NCI-H774 (cell line): ENCODE results near the gene FAHD2B.
"Not testable (repeated sequence)": the region's sequence is repeated elsewhere in the genome, so short reads cannot be mapped to it uniquely, and the experiment has no call there.

Experiments used
- DNase-seq: peaks from one replicate; lab custom pipeline; 2025; lab: John Stamatoyannopoulos, UW

FAHD2B gene

DNA sequence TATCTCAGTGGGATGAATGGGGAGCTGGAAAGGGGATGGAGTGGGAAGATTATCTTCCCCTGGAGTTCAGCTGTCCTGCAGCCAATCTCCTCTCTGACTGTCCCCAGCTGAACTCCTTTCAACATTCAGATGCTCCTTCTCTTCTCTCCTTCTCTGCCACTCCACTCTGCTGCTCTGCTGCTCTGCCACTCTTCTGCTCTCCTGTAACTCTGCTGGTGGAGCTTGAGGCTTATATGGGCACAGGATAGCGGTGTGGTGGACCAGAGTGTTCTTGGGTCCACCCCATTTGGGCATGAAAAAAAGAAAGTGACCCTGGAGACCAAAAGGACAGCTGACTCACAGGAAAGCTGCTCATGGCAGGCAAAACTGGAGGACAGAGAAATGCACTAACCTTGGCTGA lies 26.6 kb downstream of the FAHD2B start:
- DNase-seq, result no peak

DNA sequence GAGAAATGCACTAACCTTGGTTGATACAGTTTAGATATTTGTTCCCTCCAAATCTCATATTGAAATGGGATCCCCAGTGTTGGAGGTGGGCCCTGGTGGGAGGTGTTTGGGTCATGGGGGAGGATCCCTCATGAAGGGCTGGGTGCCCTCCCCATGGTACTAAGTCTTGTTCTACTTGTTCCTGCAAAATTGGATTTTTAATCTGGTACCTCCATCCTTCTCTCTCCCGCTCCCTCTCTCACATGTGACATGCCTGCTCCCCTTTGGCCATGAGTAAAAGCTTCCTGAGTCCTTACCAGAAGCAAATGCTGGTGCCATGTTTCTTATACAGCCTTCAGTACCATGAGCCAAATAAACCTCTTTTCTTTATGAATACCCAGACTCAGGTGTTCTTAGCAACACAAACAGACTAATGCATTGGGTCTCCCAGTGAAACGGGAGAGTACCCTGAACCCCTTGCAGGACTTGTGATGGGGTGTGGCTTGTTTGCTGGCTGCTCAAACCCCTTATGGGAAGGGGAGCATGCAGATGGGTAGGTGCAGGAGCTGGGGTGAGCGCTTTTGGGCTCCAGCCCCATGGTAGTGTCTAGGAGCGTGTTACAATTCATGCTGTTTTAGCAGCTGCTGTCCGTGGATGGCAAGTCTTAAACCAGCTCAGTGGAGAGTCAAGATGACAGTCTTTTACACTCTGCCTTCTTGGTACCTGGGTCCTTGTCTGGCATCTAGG lies 27.2 kb downstream of the FAHD2B start:
- DNase-seq, result no peak

DNA sequence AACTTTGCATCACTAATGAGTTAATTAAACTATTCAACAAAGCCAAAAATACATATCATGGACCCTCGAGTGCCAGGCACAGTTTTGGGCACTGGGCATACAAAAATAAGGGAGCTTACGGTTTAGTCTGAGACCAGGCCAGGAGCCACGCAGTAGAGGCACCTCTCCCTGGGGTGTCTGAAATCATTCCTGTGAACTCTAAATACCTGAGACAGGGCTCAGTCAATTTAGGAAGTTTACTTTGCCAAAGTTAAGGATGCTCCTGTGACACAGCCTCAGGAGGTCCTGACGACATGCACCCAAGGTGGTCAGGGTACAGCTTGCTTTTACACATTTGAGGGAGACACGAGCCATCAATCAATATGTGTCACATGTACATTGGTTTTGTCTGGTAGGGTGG lies 28.7 kb downstream of the FAHD2B start:
- not testable (repeated sequence) for DNase-seq

DNA sequence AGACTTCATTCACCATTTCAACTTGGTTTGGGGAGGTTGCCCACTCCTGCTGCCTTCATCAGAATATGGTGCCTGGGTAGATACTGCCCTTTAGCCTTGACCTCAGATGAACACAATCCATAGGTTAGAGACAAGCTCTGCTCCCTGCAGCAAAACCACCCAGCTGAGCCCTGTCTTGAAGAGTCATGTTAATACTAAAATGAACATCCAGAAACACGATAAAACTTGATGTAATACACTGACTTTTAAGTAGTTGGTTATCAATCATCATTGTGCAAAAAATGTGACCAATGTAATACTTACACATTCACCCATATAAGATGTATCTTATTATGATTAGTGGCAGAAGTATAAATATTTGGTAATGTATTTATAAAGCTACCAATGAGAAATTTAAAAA lies 32.7 kb downstream of the FAHD2B start:
- DNase-seq, result not testable (repeated sequence)

DNA sequence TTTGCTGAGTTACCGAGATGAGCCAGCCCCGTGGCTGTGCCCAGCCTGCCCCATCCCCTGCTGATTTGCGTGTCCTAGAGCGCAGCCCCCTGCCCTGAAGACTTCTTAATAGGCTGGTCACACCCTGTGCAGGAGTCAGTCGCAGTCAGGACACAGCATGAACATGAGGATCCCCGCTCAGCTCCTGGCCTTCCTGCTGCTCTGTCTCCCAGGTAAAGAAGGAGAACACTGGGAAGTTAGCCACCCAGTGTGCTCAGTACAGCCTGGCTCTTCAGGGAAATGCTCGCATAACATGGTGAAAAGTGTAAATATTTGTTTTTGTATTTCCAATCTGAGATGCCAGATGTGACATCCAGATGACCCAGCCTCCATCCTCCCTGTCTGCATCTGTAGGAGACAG lies 34.9 kb downstream of the FAHD2B start:
- not testable (repeated sequence) for DNase-seq

DNA sequence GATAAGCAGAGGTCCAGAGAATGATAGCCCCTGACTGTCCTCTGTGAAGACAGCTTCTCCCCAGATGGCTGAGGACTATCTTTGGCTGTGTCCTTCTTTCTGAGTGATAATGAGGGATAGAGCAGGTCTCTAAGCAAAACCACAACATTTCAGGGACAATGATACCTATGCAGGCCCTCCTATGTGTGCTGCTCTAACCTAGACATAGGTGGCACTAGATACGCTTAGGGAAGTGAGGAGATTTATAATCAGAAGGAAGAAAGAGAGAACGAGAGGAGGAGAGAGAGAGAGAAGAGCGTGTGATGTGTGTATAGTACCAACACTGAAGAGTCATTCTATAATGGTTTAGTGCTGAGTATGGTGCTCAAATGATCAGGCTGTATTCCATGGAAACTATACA lies 38.5 kb downstream of the FAHD2B start:
- not testable (repeated sequence) for DNase-seq

DNA sequence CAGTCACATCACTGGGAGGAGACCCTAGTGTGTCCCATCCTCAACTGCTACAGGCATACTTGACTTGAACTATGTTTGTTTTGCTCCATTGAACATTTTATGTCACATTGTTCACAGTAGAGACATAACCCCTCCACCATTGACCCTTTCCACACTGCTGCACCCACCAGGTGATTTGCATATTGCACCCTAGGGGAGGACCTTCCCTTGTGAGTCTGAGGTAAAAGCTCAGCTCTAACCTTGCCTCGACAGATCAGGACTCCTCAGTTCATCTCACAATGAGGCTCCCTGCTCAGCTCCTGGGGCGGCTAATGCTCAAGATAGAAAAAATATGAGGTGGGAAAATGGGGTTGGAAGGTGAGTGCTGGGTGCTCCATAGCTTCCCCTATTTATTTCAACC lies 44.6 kb downstream of the FAHD2B start:
- not testable (repeated sequence) for DNase-seq

DNA sequence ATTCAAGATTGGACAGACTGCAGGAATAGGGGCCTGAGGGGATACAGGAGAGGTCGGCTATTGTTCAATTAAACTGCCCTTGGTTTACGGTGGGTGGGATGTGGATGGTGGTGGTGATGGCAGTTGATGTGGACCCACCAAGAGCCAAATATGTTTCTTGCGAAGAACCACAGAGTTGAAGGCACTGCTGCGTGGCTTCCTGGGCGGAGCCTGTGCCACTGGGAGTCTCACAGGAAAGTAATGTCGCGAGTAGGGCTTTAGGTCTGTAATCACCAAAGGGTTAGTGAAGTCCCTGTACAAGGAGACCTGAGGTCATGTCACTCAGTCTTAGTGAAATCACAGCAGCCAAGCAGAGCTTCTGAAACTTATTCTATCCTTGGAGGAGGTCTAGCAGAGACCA lies 46.2 kb downstream of the FAHD2B start:
- DNase-seq, result not testable (repeated sequence)

DNA sequence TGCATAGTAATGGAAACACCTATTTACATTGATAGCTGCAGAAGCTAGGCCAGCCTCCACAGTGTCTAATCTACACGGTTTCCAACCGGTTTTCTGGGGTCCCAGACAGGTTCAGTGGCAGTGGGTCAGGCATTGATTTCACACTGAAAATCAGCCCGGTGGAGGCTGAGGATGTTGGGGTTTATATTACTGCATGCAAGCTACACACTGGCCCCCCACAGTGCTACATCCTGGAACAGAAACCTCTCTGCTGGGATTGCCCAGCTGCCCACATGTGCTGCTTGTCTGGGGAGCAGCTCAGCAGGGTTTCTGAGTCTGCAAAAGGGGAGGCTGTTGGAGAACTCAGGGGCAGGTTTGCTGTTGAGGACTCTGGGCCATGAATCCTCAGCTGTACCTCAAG lies 48.0 kb downstream of the FAHD2B start:
- not testable (repeated sequence) for DNase-seq

DNA sequence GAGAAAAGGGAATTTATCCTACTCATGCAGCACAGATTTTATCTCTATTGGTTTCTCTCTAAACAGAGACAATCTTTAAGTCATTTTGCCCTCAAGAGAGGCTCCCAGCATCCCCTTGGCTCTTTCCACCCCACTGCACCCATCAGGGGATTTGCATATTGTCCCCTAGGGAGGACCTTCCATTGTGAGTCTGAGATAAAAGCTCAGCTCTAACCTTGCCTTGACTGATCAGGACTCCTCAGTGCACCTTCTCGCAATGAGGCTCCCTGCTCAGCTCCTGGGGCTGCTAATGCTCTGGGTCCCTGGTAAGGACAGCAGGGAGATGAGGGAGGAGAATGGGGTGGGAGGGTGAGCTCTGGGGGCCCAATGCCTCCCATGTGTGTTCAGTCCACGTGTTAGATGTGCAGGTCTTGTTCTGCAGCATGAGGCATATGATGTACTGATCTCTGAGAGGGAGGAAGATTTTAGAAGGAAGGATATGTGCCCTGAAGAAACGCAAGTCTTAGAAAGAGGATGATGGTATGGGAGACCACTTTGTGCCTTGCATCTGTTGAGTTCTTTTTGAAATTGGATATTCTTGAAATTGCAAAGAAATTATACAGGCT lies 48.7 kb downstream of the FAHD2B start:
- DNase-seq, result not testable (repeated sequence)
